GM18870 (cell line): ENCODE data around the gene ABR.
"Not testable (repeated sequence)": the region's sequence is repeated elsewhere in the genome, so short reads cannot be mapped to it uniquely, and the experiment has no call there.

Source experiments
- ATAC-seq: cut with Tn5 transposase; IDR thresholded peaks from one replicate; pipeline ENCODE4 v1.9.1; 2021; ENCODE audit warnings: moderate library complexity; ENCODE audit not compliant: unreplicated experiment

ABR gene

DNA sequence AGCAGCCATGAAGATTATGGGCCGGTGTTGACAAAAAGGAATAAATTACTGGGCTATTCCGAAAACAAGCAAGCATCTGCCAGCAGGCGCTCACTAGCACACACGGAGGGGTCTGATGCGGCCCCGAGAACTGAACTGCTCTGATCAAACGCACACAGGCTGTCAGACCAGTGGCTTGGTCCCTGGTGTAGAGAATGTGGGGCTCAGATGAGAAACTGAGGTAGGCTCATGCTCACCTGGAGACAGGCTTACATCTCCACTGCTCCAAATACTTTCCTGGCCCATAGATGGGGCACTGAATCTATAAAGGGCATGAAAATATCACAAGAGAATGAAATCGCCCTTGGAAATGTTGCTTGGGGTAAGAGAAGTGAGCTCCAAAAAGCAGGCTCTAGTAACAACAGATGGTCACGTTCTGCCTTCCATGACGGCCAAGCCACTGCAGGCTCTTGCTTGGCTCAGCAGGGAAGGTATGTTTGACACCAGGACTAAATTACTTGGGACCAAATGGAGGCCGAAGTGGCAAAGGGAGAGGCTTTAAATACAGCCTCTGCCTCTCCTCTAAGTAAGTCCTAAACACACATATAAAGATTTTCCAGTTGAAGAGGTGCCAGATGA lies 5.4 kb downstream of the ABR start:
- ATAC-seq = no peak

DNA sequence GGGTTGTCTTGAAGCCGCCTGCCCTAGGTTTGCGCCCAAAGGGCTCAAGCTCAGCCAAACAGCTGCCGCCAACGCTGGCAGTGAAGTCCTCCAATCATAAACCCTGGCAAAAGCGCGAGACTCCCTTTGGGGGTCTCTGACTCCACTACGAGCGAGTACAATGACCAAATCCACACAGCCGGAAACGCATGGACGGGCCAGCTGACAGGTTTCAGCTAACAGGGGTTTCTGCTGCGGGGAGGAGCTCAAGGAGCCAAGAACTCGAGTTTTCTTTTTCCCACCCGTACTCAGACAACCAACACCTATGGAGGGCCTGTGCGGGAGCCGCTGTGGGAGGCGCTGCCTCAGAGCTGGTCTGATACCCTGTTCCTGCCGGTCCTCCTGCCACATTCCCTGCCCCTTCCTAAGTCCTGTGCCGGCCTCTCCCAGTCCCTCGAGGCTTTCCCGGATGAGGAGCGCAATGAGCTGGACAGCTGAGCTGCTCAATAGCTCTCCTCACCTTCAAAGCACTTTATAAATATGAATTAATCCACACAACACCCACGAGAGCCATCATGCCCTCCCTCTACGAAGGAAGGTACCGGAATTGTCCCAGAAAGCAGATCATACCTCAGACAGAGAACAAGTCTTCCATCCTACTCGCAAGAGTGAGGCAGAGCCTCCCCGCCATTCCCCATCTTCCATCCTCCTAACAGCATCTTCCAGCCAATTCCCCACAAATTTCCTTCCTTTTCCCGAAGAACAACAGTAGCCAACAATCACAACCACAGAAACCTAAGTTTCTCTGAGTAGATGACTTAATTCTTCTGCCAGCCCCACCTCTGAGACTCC lies 6.1 kb downstream of the ABR start:
- no peak for ATAC-seq

DNA sequence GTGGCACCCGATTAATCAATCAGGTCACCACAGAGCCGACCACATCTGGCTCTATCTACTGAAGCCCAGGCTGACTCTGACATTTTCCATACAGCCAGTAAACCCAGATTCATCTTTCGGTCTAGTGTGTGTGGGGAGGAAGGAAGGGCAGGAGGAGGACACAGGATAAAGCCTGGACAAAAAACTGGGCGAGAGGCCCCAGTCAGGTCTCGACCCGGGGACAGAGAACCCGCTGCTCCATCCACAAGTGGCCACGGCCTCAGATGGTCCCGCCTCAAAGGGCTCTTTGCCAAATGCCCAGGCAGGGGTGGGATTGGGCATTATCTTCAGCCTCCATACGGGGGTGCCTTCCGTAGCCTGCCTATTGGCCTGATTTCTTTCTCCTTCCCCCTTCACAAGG lies 7.8 kb downstream of the ABR start:
- ATAC-seq = no peak

DNA sequence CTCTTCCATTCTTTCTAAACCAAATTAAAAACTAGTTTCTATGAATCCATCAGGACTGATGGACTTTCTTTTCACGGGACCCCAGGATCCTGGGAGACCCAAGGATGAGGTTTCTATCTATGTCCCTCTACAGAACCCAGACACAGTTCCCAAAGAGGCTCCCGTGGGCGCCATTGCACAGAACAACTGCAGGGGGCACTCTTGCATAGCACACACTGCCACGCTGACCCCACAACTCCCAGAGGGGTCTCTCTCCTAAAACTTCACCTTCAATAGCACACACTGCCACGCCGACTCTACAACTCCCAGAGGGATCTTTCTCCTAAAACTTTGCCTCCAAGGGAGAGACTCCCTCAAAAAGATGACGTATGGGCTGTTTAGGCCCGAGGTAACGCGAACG lies 9.0 kb downstream of the ABR start:
- no peak for ATAC-seq

DNA sequence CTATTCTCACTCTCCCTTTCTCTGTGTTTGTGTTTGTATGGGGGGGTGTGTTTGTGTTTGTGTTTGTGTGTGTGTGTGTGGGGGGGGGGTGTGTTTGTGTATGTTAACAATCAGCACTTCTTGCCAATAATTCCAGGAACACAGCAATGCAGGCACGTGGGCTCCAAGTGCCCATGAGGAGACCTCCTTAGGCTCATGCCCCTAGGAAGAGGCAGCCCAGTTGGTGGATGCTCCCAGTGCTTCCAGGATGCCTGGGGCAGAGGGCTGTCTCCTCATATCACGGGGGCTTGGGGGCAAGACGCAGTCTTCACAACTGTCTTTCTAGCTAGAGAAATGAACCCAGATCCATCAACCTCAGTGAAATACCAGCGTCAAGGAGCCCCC lies 9.9 kb downstream of the ABR start:
- ATAC-seq = no peak

DNA sequence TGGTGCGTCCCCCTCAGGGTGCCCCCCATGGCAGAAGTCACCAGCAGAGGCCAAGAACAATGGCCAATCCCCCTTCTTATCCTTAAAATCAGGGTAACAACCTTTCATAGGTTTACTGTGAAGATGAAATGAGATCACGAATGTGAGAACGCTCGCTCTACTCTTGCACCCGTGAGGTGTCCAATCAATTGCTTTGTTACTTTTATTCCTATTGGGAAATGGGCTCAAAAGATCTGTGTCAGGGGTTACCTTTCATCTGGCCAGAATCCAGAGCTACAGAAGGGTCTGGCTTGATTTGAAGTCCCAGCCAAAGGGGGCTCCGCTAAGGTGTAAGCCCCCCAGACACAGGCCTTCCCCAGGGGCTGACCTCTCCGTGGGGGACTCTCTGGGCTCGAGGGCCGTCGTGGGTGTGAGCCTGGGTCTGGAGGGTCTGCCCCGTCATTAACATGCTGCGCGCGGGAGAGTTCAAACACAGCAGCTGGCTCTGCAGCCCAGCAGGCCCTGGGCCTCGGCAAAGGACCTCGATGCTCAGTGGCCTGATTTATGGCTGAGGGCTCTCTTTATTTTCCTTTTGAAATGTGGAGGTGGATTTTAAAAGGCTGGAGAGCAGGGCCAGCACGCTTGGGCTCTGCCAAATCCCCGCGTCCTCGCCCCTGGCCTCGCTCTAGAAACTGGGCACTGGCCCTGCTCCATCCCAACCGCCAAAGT lies 10.4 kb downstream of the ABR start:
- ATAC-seq = no peak

DNA sequence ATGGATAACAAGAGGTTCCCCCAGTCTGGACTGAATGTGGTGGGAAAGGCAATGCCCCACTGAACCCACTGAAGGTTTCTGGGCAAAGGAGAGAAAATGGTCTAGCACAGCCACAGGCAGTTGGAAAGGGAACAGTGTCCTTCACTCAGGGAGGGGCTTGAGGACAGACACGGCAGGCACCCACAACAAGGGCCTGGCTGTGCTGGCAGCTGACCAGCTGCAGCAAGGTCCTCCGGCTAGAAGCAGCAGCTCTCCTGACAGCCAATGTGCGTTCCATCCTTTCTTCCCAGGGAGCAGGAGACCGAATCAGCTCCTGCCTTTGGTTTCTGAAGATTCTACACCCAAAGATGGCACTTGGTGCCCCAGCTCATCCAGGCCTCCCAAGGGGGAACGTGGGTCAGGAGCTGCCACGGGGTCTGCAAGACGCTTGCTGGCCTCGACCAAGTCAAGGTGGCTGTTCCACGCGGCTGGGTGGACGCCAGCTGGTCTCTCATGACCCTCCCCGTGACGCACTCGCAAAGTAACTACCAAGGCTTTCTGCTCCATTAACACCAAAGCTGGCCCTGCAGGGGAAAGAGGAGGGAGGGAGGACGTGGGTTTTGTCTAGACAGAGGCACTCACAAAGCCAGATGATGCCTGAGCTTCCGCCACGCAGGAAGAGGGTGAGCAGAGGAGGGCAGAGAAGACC lies 11.1 kb downstream of the ABR start:
- no peak for ATAC-seq

DNA sequence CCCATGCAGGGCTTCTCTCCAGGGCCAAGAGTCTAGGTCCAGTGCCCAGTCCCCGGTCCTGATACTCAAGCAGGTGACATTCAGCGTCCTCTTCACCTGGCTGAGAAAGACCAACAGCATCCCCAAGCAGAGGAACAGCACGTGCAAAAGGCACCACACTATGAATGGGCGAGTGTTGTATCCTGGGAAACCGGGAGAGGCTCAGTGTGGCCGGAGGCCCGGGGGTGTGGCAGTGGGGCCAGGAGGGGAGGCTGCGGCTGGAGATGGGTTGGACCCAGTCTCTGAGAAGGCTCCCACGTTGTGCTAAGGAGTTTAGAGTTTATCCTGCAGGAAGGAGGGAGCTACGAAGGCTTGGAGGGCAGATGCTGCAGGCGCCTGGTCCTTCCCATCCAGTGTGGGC lies 13.5 kb downstream of the ABR start:
- ATAC-seq = no peak

DNA sequence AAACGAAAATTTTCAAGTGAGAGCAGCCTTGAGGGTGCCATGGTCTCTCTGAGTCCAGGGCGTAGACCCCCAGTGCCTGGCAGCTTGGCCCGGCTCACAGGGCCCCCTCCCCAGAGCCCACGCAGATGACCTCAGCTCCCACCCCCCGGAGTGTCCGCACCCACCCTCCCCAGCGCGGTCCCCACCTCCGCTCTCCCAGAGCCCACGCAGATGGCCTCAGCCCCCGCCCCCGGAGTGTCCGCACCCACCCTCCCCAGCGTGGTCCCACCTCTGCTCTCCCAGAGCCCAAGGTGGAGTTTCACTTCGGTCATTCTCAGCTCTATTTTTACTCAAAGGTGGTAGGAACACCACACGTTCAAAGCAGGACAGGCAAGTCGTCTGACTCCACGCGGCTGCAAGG lies 13.9 kb downstream of the ABR start:
- no peak for ATAC-seq

DNA sequence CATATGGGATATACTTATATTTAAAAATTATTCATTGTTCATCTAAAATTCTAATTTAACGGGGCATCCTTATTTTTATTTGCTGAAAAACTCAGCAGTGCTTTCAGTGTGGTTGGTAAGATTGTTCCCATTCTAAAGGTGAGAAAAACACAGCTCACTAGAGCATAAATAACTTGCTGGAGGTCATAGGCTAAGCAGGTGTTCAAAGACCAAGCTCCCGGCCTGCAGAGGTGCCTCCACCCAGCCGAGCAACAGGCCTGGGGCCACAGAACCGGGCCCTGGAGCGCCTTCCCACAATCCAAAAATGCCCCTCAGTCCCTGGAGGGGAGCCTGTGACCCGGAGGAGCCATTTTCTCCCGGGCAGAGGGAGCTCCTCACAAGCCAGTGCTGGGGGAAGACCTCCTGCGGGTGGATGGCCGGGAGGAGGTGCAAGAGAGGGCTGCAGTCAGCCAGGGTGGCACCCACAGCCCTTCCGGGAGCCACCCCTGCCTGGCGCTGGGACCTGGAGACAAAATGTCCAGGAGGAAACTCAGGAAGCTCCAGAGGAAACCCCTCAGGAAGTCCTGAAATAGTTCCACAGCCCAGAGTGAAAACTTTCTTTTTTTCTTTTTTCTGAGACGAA lies 14.7 kb downstream of the ABR start:
- no peak for ATAC-seq

DNA sequence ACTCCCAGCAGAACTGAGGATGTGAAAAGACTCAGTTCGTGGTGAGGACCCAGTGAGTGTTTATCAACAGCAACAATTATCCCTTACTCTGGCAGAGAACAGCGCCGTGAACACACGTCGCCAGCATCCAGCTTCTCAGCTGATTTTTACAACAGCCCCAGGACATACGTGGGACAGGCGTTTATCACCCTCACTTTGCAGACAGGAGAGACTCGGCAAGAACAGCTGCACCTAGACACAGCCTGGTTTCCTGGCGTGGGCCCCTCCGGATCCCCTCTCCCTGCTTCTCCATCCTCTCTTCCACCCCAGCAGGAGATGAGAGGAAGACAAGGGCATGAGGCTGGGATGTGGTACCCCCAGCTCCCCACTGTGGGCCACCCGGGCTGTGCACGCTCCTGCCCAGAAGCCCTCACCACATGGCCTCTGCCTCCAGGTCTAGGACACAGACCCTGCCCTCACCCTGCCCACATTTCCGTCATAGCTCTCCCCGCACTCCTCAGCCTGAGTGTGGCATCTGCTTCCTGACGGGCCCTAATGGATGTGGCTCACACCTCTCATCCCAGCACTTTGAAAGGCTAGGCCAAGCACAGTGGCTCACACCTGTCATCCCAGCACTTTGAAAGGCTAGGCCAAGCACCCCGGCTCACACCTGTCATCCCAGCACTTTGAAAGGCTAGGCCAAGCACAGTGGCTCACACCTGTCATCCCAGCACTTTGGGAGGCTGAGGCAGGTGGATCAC lies 17.5 kb downstream of the ABR start:
- no peak for ATAC-seq

DNA sequence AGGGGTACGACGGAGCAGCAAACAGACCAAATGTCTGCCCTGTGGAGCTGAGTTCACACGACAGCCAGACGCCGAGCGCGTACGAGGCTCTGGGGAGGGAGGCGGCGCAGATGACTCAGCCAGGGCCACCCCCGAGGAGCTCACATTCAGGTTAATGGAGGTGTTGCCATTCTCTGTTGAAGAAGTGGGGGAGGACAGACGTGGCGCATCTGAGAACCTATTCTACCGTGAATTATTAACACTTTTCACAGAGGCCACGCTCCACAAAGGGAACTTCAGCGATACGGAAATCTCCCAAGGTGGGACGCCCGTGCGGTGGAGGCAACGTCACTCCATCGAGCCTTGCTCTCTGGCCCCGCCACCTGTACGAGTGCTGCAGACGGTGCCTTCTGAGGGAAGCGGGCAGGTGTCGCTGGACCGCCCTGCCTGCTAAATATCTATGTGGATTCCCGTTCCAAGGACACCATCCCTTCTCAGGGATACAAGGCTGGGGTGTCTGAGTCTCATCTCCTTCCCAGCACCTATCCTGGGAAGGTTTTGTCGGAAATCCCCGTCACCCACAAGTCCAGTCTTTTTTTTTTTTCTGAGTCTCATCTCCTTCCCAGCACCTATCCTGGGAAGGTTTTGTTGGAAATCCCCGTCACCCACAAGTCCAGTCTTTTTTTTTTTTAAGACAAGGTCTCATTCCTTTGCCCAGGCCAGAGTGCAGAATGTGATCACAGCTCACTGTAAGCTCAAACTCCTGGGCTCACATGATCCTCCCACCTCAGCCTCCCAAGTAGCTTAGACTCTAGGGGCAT lies 19.0 kb downstream of the ABR start:
- no peak for ATAC-seq

DNA sequence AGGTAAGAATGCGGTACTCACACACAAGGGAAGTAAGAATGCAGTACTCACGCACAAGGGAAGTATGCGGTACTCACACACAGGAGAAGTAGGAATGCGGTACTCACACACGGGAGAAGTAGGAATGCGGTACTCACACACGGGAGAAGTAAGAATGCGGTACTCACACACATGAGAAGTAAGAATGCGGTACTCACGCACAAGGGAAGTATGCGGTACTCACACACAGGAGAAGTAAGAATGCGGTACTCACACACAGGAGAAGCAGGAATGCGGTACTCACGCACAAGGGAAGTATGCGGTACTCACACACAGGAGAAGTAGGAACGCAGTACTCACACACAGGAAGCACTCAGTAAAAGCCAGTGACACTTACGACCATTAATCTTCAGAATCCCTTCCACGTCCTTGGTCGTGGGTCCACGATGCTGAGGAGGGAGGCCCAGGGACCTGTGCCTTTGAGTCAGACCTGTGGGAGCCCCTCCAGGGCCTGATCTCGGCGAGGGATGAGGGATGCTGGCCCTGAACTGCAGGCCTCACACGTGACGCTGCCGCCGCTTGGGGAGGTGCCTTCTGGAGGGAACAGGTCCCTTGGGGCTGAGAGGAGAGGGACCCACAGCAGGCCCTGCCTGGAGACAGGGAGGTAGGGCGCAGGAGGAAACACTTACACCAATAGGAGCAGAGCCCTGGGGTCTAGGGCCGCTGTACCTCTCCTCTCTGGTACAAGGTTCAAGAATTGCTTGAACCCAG lies 20.2 kb downstream of the ABR start:
- ATAC-seq = no peak

DNA sequence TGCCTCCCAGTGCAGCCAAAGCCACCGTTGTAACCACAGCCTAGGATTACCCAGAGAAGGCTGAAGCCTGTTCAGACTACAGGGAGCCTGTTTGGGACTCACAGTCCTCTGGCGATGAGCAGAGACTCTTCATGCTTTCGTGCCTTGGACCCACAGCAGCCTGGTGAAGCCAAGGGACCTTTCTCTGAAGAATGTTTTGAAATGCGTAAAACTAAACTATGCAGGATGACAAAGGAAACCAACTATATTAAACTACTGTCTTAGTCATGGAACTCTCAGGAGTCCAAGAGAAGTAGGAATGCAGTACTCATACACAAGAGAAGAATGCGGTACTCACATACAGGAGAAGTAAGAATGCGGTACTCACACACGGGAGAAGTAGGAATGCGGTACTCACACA lies 20.9 kb downstream of the ABR start:
- no peak for ATAC-seq

DNA sequence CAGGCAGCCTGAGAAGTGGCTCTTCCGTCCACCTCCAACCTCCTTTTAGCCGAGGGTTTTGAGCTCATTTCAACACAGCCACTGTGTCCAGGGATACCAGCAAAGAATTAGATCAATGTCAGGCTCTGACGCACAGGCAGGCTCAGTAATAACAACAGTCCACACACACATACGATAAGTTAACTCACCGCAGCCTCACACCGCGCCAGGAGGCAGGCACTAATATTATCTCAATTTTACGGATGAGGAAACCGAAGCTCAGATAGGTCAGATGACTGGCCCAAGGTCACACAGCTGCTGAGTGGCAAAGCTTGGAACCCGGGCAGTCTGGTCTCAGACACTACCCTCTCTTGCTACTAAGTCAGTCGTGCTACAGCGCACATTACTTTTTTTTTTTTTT lies 22.9 kb downstream of the ABR start:
- no peak for ATAC-seq

DNA sequence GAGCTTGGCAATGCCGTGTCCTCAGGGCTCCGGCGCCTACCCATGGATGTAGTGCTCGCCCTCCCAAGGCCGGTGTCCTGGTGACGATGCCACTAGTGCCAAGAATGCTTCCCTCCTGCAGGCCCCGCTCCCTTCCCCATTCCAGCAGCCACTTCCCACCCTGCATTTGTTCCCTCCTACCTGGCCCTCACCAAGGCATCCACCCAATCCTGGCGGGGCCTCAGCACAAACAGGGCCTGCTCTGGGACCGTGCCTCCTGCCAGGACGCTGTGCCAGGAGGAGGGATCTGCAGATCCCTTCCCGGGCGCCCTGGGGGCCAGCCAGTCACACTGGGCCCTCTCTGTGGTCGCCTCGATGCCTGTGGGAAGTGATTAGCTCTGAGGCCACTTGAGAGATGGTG lies 25.1 kb downstream of the ABR start:
- ATAC-seq = no peak

DNA sequence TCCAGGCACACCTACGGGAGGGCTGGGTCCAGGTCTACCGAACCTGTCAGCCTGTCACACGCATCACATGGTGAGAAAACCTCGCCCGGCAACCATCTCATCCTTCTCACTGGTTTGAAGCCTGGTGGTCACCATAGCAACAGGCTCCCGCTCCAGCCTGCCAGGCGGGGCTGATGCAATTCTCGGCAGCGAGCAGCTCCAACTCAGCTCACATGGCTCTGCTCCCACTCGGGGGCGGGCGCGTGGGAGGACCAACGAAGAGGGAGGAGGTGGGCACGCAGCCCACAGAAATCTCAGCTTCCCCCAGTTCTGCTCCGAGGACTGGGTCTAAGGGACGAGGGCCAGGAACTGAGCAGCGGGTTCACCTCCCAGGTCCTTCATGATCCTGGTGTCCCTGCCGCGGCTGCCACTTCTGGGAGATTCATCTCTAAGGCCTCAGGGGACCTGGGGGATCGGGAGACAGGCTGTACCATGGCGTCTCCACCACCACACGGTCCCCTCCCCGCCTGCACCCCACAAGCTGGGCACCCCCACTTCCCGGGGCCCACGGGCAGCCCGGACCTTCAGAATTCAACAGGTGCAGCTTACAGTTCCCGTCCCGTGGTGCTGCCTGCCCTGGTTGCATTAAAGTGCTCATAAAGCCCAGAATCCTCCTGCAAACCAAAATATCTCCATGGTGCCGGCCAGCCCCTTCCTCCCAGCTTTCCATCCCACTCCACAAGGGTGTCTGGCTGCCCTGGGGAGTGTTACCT lies 25.8 kb downstream of the ABR start:
- no peak for ATAC-seq

DNA sequence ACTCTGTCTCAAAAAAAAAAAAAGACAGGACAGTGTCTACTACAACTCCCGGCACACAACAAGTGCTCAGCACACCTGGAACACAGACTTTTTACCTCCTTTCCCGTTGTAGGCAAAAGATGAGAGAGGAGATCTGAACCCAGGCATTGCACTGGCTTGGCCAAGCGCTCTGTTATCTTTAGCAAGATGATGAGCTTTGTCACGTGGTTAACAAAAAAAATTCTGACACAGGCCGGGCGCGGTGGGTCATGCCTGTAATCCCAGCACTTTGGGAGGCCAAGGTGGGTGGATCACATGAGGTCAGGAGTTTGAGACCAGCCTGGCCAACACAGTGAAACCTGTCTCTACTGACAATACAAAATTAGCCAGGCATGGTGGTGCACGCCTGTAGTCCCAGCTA lies 27.2 kb downstream of the ABR start:
- ATAC-seq = not testable (repeated sequence)
